ENCODE measurements around the gene DST.

GRCh38 chr6:56529594-56530191 lies 113.0 kb downstream of the DST start:
- TF ChIP-seq CTCF (IDR thresholded peaks at IDR 0.05; ENCODE audit: low read depth, low read length, poor library complexity, severe bottlenecking), result no peak
- no peak for TF ChIP-seq EZH2phosphoT487 (IDR thresholded peaks at IDR 0.05; ENCODE audit: borderline replicate concordance, low read length)

All from DOHH2 (cell line).